HG02938 (cell line): Measurements from ENCODE around the gene SPTBN1.

ENCODE experiments used
- ATAC-seq: cut with Tn5 transposase; IDR thresholded peaks from one replicate; pipeline ENCODE4 v1.9.1; 2021; ENCODE audit warnings: mild to moderate bottlenecking, moderate library complexity; ENCODE audit not compliant: unreplicated experiment

Gene SPTBN1

GRCh38 chr2:54644236-54644635 is 188.1 kb downstream of the SPTBN1 start:
- no peak for ATAC-seq

GRCh38 chr2:54646170-54646927 is 190.2 kb downstream of the SPTBN1 start:
- ATAC-seq = no peak

- ATAC-seq = no peak
Observed at GRCh38 chr2:54648256-54648655, 192.1 kb downstream of the SPTBN1 start.

- no peak for ATAC-seq
Observed at GRCh38 chr2:54649191-54649590, 193.1 kb downstream of the SPTBN1 start.

- ATAC-seq = no peak
Observed at GRCh38 chr2:54649633-54650032, 193.5 kb downstream of the SPTBN1 start.

- ATAC-seq = no peak
Observed at GRCh38 chr2:54650612-54651011, 194.5 kb downstream of the SPTBN1 start.

- no peak for ATAC-seq
Observed at GRCh38 chr2:54651291-54651690, 195.2 kb downstream of the SPTBN1 start.

GRCh38 chr2:54652540-54652939 is 196.4 kb downstream of the SPTBN1 start:
- ATAC-seq = peak; percentile 87

- ATAC-seq = no peak
Observed at GRCh38 chr2:54653572-54654204, 197.6 kb downstream of the SPTBN1 start.

GRCh38 chr2:54655046-54655809 is 199.1 kb downstream of the SPTBN1 start:
- ATAC-seq = no peak

- no peak for ATAC-seq
Observed at GRCh38 chr2:54656863-54657262, 200.7 kb downstream of the SPTBN1 start.

GRCh38 chr2:54657664-54658083 is 201.5 kb downstream of the SPTBN1 start:
- ATAC-seq = no peak

- ATAC-seq = no peak
Observed at GRCh38 chr2:54658564-54659071, 202.5 kb downstream of the SPTBN1 start.

- ATAC-seq = no peak
Observed at GRCh38 chr2:54659527-54659926, 203.4 kb downstream of the SPTBN1 start.

- ATAC-seq = no peak
Observed at GRCh38 chr2:54660752-54661151, 204.6 kb downstream of the SPTBN1 start.

- ATAC-seq = no peak
Observed at GRCh38 chr2:54663424-54664030, 207.4 kb downstream of the SPTBN1 start.

- ATAC-seq = no peak
Observed at GRCh38 chr2:54664238-54664786, 208.2 kb downstream of the SPTBN1 start.

GRCh38 chr2:54665436-54665856 is 209.3 kb downstream of the SPTBN1 start:
- ATAC-seq = no peak

- no peak for ATAC-seq
Observed at GRCh38 chr2:54666131-54666633, 210.1 kb downstream of the SPTBN1 start.

GRCh38 chr2:54666634-54667265 is 210.6 kb downstream of the SPTBN1 start:
- ATAC-seq = no peak
